Small intestine (tissue), 7 donors: ENCODE results near the gene ANKEF1. TPM values are rescaled to one million over a fixed set of nuclear protein-coding genes. Genes with fewer than 3 reads are reported as not detected.
A peak's percentile ranks its signal among the peaks of the same experiment; 100 is the strongest.

Experiments
- DNase-seq, 2 donors: peaks; one replicate each; pipeline versions ENCODE4 v3.0.0 to v3.0.0-alpha.2; 2013
- FAIRE-seq: peaks from 2 replicates; lab custom pipeline; 2012; peaks lifted over from hg19 to GRCh38; lab: Jason Lieb, UNC
- H3K27ac ChIP-seq, 3 donors: one replicate each; pipeline ENCODE4 v1.5.1; 2013; ENCODE audit warnings: low read length in 2 of 3, mild to moderate bottlenecking in 2 of 3, control low read depth in 1 of 3, inconsistent platforms in 1 of 3, low read depth in 1 of 3, moderate library complexity in 1 of 3
- H3K27me3 ChIP-seq, 3 donors: one replicate each; pipeline ENCODE4 v1.6.1; 2013; ENCODE audit warnings: low read length in 3 of 3, inconsistent platforms in 1 of 3; ENCODE audit not compliant: control insufficient read depth in 3 of 3, insufficient read depth in 3 of 3
- H3K36me3 ChIP-seq, 3 donors: one replicate each; pipeline ENCODE4 v1.6.1; 2013; ENCODE audit warnings: low read length in 3 of 3, inconsistent platforms in 1 of 3, low read depth in 1 of 3, mild to moderate bottlenecking in 1 of 3, moderate library complexity in 1 of 3; ENCODE audit not compliant: control insufficient read depth in 3 of 3, insufficient read depth in 2 of 3
- H3K4me1 ChIP-seq, 3 donors: one replicate each; pipeline ENCODE4 v1.6.1; 2013; ENCODE audit warnings: low read length in 2 of 3, inconsistent platforms in 1 of 3, low read depth in 1 of 3, mild to moderate bottlenecking in 1 of 3, moderate library complexity in 1 of 3; ENCODE audit not compliant: control insufficient read depth in 3 of 3, insufficient read depth in 2 of 3
- H3K4me3 ChIP-seq, 3 donors: one replicate each; pipeline ENCODE4 v1.5.1; 2013; ENCODE audit warnings: low read length in 3 of 3, control low read depth in 1 of 3, inconsistent platforms in 1 of 3, low read depth in 1 of 3, mild to moderate bottlenecking in 1 of 3, moderate library complexity in 1 of 3
- H3K9me3 ChIP-seq, 2 donors: one replicate each; pipeline ENCODE4 v1.6.1; 2013; ENCODE audit warnings: low read depth in 1 of 2, low read length in 1 of 2; ENCODE audit not compliant: control insufficient read depth in 2 of 2, insufficient read depth in 1 of 2
- WGBS, 3 donors: extraction: QIAGEN DNeasy Blood & Tissue Kit; methylation state at CpG; one replicate each; pipeline ENCODE4 v1.1.7; 2013; 5-methylcytosine and 5-hydroxymethylcytosine counted together
- polyA plus RNA-seq, 4 donors: library from polyadenylated mRNA; stranded (reverse) in 3 of 4; unstranded in 1 of 4; fragments of 200-250 nt in 3 of 4; fragments of 120-200 nt in 1 of 4; gene quantifications; one replicate each; pipeline versions ENCODE4 v1.2.1 to v1.2.3, GENCODE V29; 2013
- donor health status: healthy with polysubstance abuse.
- donor health status: control.
- donor health status: control.
- donor health status: Bipolar disorder and iron deficiency.
- donor health status: healthy.

ANKEF1 gene
- polyA plus RNA-seq, 4 donors, result 2.2 to 6.5 (median 3.0) TPM

- Histone ChIP-seq H3K4me1 (no peaks in the 10 kb centered on the region), H3K27ac (no peak overlapping the region), H3K27me3 (peaks cover 0 to 3% (median 0%) of the 10 kb centered on the region in 3 donors), H3K4me3 (no peak overlapping the region), H3K9me3 (no peaks in the 10 kb centered on the region), H3K36me3 (no peaks in the 10 kb centered on the region)
- DNase-seq, result no peak
- WGBS, 3 donors, result 80 to 91% (median 85%) methylated on average over 3 of the region's 3 CpGs
- FAIRE-seq, result no peak
Observed at GRCh38 chr20:10078403-10078802, 43.6 kb downstream of the ANKEF1 start.

- no peak overlapping the region for H3K27ac ChIP-seq
- FAIRE-seq, result no peak
- H3K4me1 ChIP-seq, result no peaks in the 10 kb centered on the region
Observed at GRCh38 chr20:10079964-10080363, 45.2 kb downstream of the ANKEF1 start.

GRCh38 chr20:10080574-10080973, 45.8 kb downstream of the ANKEF1 start:
- Histone ChIP-seq H3K27ac (no peak overlapping the region), H3K36me3 (no peaks in the 10 kb centered on the region), H3K9me3 (no peaks in the 10 kb centered on the region), H3K4me1 (no peaks in the 10 kb centered on the region), H3K4me3 (no peak overlapping the region), H3K27me3 (peaks cover 0 to 3% (median 0%) of the 10 kb centered on the region in 3 donors)
- DNase-seq (no peak), FAIRE-seq (no peak)

More at GRCh38 chr20:10079964-10080363, 45.2 kb downstream of the ANKEF1 start:
- no peak for DNase-seq
- Histone ChIP-seq H3K36me3 (no peaks in the 10 kb centered on the region), H3K4me3 (no peak overlapping the region), H3K9me3 (no peaks in the 10 kb centered on the region), H3K27me3 (peaks cover 0 to 3% (median 0%) of the 10 kb centered on the region in 3 donors)

- H3K36me3 ChIP-seq, result no peaks in the 10 kb centered on the region
- 88 to 91% (median 90%) methylated on average over 4 of the region's 4 CpGs for WGBS, 3 donors
- no peaks in the 10 kb centered on the region for H3K4me1 ChIP-seq
- no peak overlapping the region for H3K27ac ChIP-seq
- no peaks in the 10 kb centered on the region for H3K9me3 ChIP-seq
- no peak for FAIRE-seq
- H3K4me3 ChIP-seq, result no peak overlapping the region
- no peak for DNase-seq
- H3K27me3 ChIP-seq, result no peaks in the 10 kb centered on the region
Observed at GRCh38 chr20:10089871-10090587, 55.2 kb downstream of the ANKEF1 start.

- H3K27me3 ChIP-seq, result no peaks in the 10 kb centered on the region
- H3K4me3 ChIP-seq, result no peak overlapping the region
- FAIRE-seq (no peak), DNase-seq (peak; percentile 55 to 60)
- H3K27ac ChIP-seq, result no peak overlapping the region
- no peaks in the 10 kb centered on the region for H3K36me3 ChIP-seq
- H3K9me3 ChIP-seq, result no peaks in the 10 kb centered on the region
- WGBS, 3 donors, result 27 to 50% (median 31%) methylated on average over 2 of the region's 2 CpGs
- no peaks in the 10 kb centered on the region for H3K4me1 ChIP-seq
Observed at GRCh38 chr20:10090588-10091166, 55.9 kb downstream of the ANKEF1 start.

GRCh38 chr20:10093087-10093591, 58.4 kb downstream of the ANKEF1 start:
- H3K36me3 ChIP-seq, result no peaks in the 10 kb centered on the region
- FAIRE-seq (no peak), DNase-seq (no peak)
- H3K4me3 ChIP-seq, result no peak overlapping the region
- no peaks in the 10 kb centered on the region for H3K9me3 ChIP-seq
- 85 to 88% (median 86%) methylated on average over 2 of the region's 2 CpGs for WGBS, 3 donors
- H3K27ac ChIP-seq, result no peak overlapping the region
- no peaks in the 10 kb centered on the region for H3K4me1 ChIP-seq
- H3K27me3 ChIP-seq, result no peaks in the 10 kb centered on the region

- 75 to 85% (median 81%) methylated on average over 5 of the region's 5 CpGs for WGBS, 3 donors
- Histone ChIP-seq H3K4me1 (no peaks in the 10 kb centered on the region), H3K27me3 (no peaks in the 10 kb centered on the region), H3K36me3 (no peaks in the 10 kb centered on the region), H3K4me3 (no peak overlapping the region), H3K9me3 (no peaks in the 10 kb centered on the region), H3K27ac (no peak overlapping the region)
- FAIRE-seq, result no peak
- no peak for DNase-seq
Observed at GRCh38 chr20:10094566-10095173, 59.9 kb downstream of the ANKEF1 start.

GRCh38 chr20:10096790-10097189, 62.0 kb downstream of the ANKEF1 start:
- no peaks in the 10 kb centered on the region for H3K9me3 ChIP-seq
- 89 to 97% (median 94%) methylated on average over 3 of the region's 3 CpGs for WGBS, 3 donors
- H3K4me3 ChIP-seq, result no peak overlapping the region
- H3K4me1 ChIP-seq, result no peaks in the 10 kb centered on the region
- no peaks in the 10 kb centered on the region for H3K27me3 ChIP-seq
- FAIRE-seq, result no peak
- no peak overlapping the region for H3K27ac ChIP-seq
- DNase-seq, result no peak
- H3K36me3 ChIP-seq, result no peaks in the 10 kb centered on the region
